ENCODE results near the gene GLB1L2. TPM values are rescaled to one million over a fixed set of nuclear protein-coding genes. Genes with fewer than 3 reads are reported as not detected.

The GLB1L2 gene
- total RNA-seq, 1 donor from 2014 or later = 1.7 TPM

Other genes starting within 250 kb of the GLB1L2 start
- gene NCAPD3, start 108.0 kb upstream of the GLB1L2 start, total RNA-seq = 4.8 TPM
- gene VPS26B, start 107.3 kb upstream of the GLB1L2 start, total RNA-seq = 18.0 TPM
- gene THYN1, start 78.6 kb upstream of the GLB1L2 start, total RNA-seq = 19.8 TPM
- gene ACAD8, start 78.4 kb upstream of the GLB1L2 start, total RNA-seq = 28.6 TPM
- gene GLB1L3, start 55.6 kb upstream of the GLB1L2 start, total RNA-seq = not detected
- gene B3GAT1, start 80.3 kb downstream of the GLB1L2 start, total RNA-seq = 0.32 TPM

All from ascending aorta (tissue), 1 donor.